Fibroblast of lung (primary cell): ENCODE measurements around the gene ZPR1. TPM values are rescaled to one million over a fixed set of nuclear protein-coding genes. Genes with fewer than 3 reads are reported as not detected.
"Not testable (repeated sequence)": the region's sequence is repeated elsewhere in the genome, so short reads cannot be mapped to it uniquely, and the experiment has no call there.

Experiments
- DNase-seq, 2 donors: peaks; one replicate each; pipeline versions ENCODE4 v3.0.0 to v3.0.0-alpha.2; 2010; ENCODE audit warnings: low read depth in 2 of 2
- H2AFZ ChIP-seq: 2 replicates; pipeline ENCODE4 v1.5.1; 2012; ENCODE audit warnings: low read length, control low read depth, inconsistent platforms
- H3K27ac ChIP-seq: 2 replicates; pipeline ENCODE4 v1.5.1; 2011; ENCODE audit warnings: low read length, control low read depth; ENCODE audit not compliant: insufficient read depth
- H3K27me3 ChIP-seq: 2 replicates; pipeline ENCODE4 v1.5.1; 2011; ENCODE audit warnings: mild to moderate bottlenecking, low read length; ENCODE audit not compliant: control insufficient read depth, insufficient read depth
- H3K36me3 ChIP-seq: 2 replicates; pipeline ENCODE4 v1.5.1; 2011; ENCODE audit warnings: low read length; ENCODE audit not compliant: control insufficient read depth, insufficient read depth
- H3K4me1 ChIP-seq: 2 replicates; pipeline ENCODE4 v1.5.1; 2011; ENCODE audit warnings: low read length; ENCODE audit not compliant: control insufficient read depth, insufficient read depth; ENCODE audit errors: extremely low read depth
- H3K4me2 ChIP-seq: 2 replicates; pipeline ENCODE4 v1.5.1; 2011; ENCODE audit warnings: low read length, control low read depth; ENCODE audit not compliant: insufficient read depth; ENCODE audit errors: extremely low read depth
- H3K4me3 ChIP-seq, 4 experiments: fragments of 200-600 bp in 1 of 4; sonication (generic) in 1 of 4; replicated peaks in 1 of 4; 2 replicates each; pipeline ENCODE4 v1.5.1; 2011 to 2016; ENCODE audit warnings: low read length in 4 of 4, low read depth in 3 of 4, mild to moderate bottlenecking in 3 of 4, control low read depth in 2 of 4, inconsistent platforms in 1 of 4, mixed read lengths in 1 of 4; ENCODE audit not compliant: insufficient read depth in 1 of 4; ENCODE audit errors: control extremely low read depth in 1 of 4
- H3K79me2 ChIP-seq: 2 replicates; pipeline ENCODE4 v1.5.1; 2012; ENCODE audit warnings: mild to moderate bottlenecking, low read length, inconsistent platforms; ENCODE audit not compliant: control insufficient read depth, insufficient read depth
- H3K9ac ChIP-seq: 2 replicates; pipeline ENCODE4 v1.5.1; 2011; ENCODE audit warnings: mild to moderate bottlenecking, low read length, control low read depth; ENCODE audit not compliant: insufficient read depth
- H3K9me3 ChIP-seq: 2 replicates; pipeline ENCODE4 v1.5.1; 2012; ENCODE audit warnings: low read depth, low read length; ENCODE audit not compliant: control insufficient read depth, insufficient read depth
- H4K20me1 ChIP-seq: 2 replicates; pipeline ENCODE4 v1.5.1; 2011; ENCODE audit warnings: low read length; ENCODE audit not compliant: control insufficient read depth, insufficient read depth; ENCODE audit errors: extremely low read depth
- CTCF ChIP-seq, 2 donors: IDR thresholded peaks in 1 of 2; conservative IDR thresholded peaks in 1 of 2; 1 replicate in 1 of 2; 2 replicates in 1 of 2; pipeline ENCODE4 v1.5.1; 2011 to 2012; ENCODE audit warnings: low read length in 2 of 2, control low read depth in 1 of 2, inconsistent platforms in 1 of 2, low read depth in 1 of 2, mild to moderate bottlenecking in 1 of 2
- EZH2 ChIP-seq: IDR thresholded peaks from 2 replicates; pipeline ENCODE4 v1.5.1; 2012; ENCODE audit warnings: low read length, control low read depth, mild to moderate bottlenecking; ENCODE audit errors: missing control alignments
- polyA plus RNA-seq, 2 donors: library from polyadenylated mRNA; depleted of rRNA in 1 of 2; stranded (reverse) in 1 of 2; unstranded in 1 of 2; fragments of >200 nt; gene quantifications; 2 replicates each; pipeline ENCODE4 v1.2.1, GENCODE V29; 2011 to 2012; ENCODE audit warnings: missing spikeins in 1 of 2
- total RNA-seq: library from RNA; depleted of rRNA; stranded (reverse); fragments of >200 nt; gene quantifications from 2 replicates; pipeline ENCODE4 v1.2.1, GENCODE V29; 2014

Gene ZPR1
- total and polyA plus RNA-seq, 2 donors (not counting 1 experiment from before 2014, with no cell fraction given): 28.4 to 56.4 TPM

GRCh38 chr11:116807601-116808261 is 19.9 kb upstream of the ZPR1 start:
- Histone ChIP-seq H2AFZ (no peak overlapping the region), H3K36me3 (no peaks in the 10 kb centered on the region), H3K9ac (no peak overlapping the region), H3K4me3 (no peak overlapping the region), H3K79me2 (no peaks in the 10 kb centered on the region), H4K20me1 (no peaks in the 10 kb centered on the region), H3K9me3 (no peaks in the 10 kb centered on the region), H3K27me3 (no peaks in the 10 kb centered on the region), H3K4me1 (no peaks in the 10 kb centered on the region), H3K4me2 (no peak overlapping the region), H3K27ac (no peak overlapping the region)
- no peak for TF ChIP-seq EZH2
- TF ChIP-seq CTCF (conservative IDR thresholded peaks at IDR 0.05 in 1 of 2, IDR thresholded peaks at IDR 0.05 in 1 of 2; ENCODE audit: low read depth in 1 of 2, low read length in 2 of 2): no peak
- no peak for DNase-seq

GRCh38 chr11:116804001-116804400 is 16.2 kb upstream of the ZPR1 start:
- H3K4me3 ChIP-seq: no peak overlapping the region
- no peak for DNase-seq
- no peaks in the 10 kb centered on the region for H4K20me1 ChIP-seq
- H3K9ac ChIP-seq: no peak overlapping the region
- H3K4me2 ChIP-seq: no peak overlapping the region
- no peaks in the 10 kb centered on the region for H3K79me2 ChIP-seq
- TF ChIP-seq EZH2: no peak
- no peak for TF ChIP-seq CTCF (conservative IDR thresholded peaks at IDR 0.05 in 1 of 2, IDR thresholded peaks at IDR 0.05 in 1 of 2; ENCODE audit: low read depth in 1 of 2, low read length in 2 of 2)
- H3K9me3 ChIP-seq: no peaks in the 10 kb centered on the region
- H3K27me3 ChIP-seq: no peaks in the 10 kb centered on the region
- H3K4me1 ChIP-seq: no peaks in the 10 kb centered on the region
- no peak overlapping the region for H2AFZ ChIP-seq
- H3K36me3 ChIP-seq: no peaks in the 10 kb centered on the region
- no peak overlapping the region for H3K27ac ChIP-seq

GRCh38 chr11:116801662-116802061 is 13.8 kb upstream of the ZPR1 start:
- not testable (repeated sequence) for H3K27ac ChIP-seq, H2AFZ ChIP-seq, DNase-seq, H3K9ac ChIP-seq, H3K79me2 ChIP-seq, H3K4me3 ChIP-seq, H3K4me2 ChIP-seq, H4K20me1 ChIP-seq, H3K4me1 ChIP-seq, H3K9me3 ChIP-seq, H3K36me3 ChIP-seq, H3K27me3 ChIP-seq
